ENCODE measurements around the gene RAB15. TPM values are rescaled to one million over a fixed set of nuclear protein-coding genes. Genes with fewer than 3 reads are reported as not detected.

Gene RAB15
- 10 to 100 TPM in 1 of 2 donors, 1 to 10 TPM in 1; 9.0 to 10.2 TPM for total RNA-seq
- 1 to 10 TPM; 4.1 to 8.1 TPM for polyA plus RNA-seq
- long read RNA-seq, donor 1, partial matches to known transcripts, result 0 of 17 reads
- long read RNA-seq, donor 1, other reads (novel, unspliced or antisense), result 17 of 17 reads
- long read RNA-seq, donor 2, partial matches to known transcripts, result 0 of 16 reads
- long read RNA-seq, donor 2, other reads (novel, unspliced or antisense), result 12 of 16 reads

- Histone ChIP-seq H3K27me3 (ENCODE audit: control insufficient read depth in 1 of 2, insufficient read depth in 2 of 2, low read length in 1 of 2) (no peaks in the 10 kb centered on the region), H3K36me3 (ENCODE audit: control insufficient read depth in 1 of 2, insufficient read depth in 2 of 2, low read length in 1 of 2) (no peaks in the 10 kb centered on the region), H3K27ac (ENCODE audit: low read depth in 1 of 2, low read length in 2 of 2) (no peak within 1 kb of the TSS), H3K4me3 (ENCODE audit: low read length in 2 of 2) (peak within 1 kb of the TSS; percentile 64 to 79), H3K4me1 (ENCODE audit: control insufficient read depth in 1 of 2, insufficient read depth in 2 of 2, low read length in 2 of 2) (peaks cover 0 to 3% of the 10 kb centered on the region in 2 donors), H3K9me3 (ENCODE audit: control insufficient read depth, low read length) (no peaks in the 10 kb centered on the region)
- ATAC-seq (ENCODE audit: low FRiP score), result peak; percentile 68
- intact Hi-C loops (cut with DNase I), result no loop called here
- peak; percentile 59 to 84 for DNase-seq
- 0 to 1% methylated on average over 41 to 96 of the region's 96 CpGs for WGBS, 2 donors
Observed at GRCh38 chr14:64971943-64972791, at the start of gene RAB15. RAB15 (minus strand) TSS chr14:64972336; CDS start chr14:64972076, 260 bp downstream.

- intact Hi-C loops (cut with DNase I), result no loop called here
- WGBS, 2 donors, result 51 to 53% methylated on average over 9 of the region's 9 CpGs
- Histone ChIP-seq H3K27me3 (ENCODE audit: control insufficient read depth in 1 of 2, insufficient read depth in 2 of 2, low read length in 1 of 2) (no peaks in the 10 kb centered on the region), H3K4me3 (ENCODE audit: low read length in 2 of 2) (no peak overlapping the region), H3K4me1 (ENCODE audit: control insufficient read depth in 1 of 2, insufficient read depth in 2 of 2, low read length in 2 of 2) (no peaks in the 10 kb centered on the region), H3K27ac (ENCODE audit: low read depth in 1 of 2, low read length in 2 of 2) (no peak overlapping the region), H3K36me3 (ENCODE audit: control insufficient read depth in 1 of 2, insufficient read depth in 2 of 2, low read length in 1 of 2) (peaks cover 0 to 2% of the 10 kb centered on the region in 2 donors), H3K9me3 (ENCODE audit: control insufficient read depth, low read length) (no peaks in the 10 kb centered on the region)
- DNase-seq (no peak), ATAC-seq (ENCODE audit: low FRiP score) (peak; percentile 87)
Observed at GRCh38 chr14:65019944-65020566, 47.9 kb upstream of the RAB15 start.

DNA sequence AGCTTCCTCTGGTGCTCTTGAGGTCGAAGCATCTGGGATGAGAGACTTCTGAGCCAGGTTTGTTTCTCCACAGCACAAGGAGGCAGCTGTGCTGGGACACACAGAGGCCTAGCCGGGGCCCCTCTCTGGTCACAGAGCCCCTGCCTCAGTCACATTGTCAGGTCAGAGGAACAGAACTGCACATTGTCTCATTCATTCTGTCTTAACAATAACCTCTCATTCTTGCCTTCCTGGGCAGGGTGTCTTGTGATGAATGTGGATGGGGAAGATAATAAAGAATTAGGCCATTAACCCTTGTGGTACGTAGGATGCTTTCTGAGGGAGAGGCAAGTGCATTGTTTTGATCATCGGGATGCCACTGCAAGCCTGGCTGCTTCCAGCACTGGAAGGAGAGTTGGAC, 44.3 kb upstream of the RAB15 start:
- Histone ChIP-seq H3K27me3 (ENCODE audit: control insufficient read depth in 1 of 2, insufficient read depth in 2 of 2, low read length in 1 of 2) (no peaks in the 10 kb centered on the region), H3K4me3 (ENCODE audit: low read length in 2 of 2) (no peak overlapping the region), H3K27ac (ENCODE audit: low read depth in 1 of 2, low read length in 2 of 2) (no peak overlapping the region), H3K4me1 (ENCODE audit: control insufficient read depth in 1 of 2, insufficient read depth in 2 of 2, low read length in 2 of 2) (no peaks in the 10 kb centered on the region), H3K36me3 (ENCODE audit: control insufficient read depth in 1 of 2, insufficient read depth in 2 of 2, low read length in 1 of 2) (peaks cover 2% of the 10 kb centered on the region in 2 donors), H3K9me3 (ENCODE audit: control insufficient read depth, low read length) (no peaks in the 10 kb centered on the region)
- intact Hi-C loops (cut with DNase I), result no loop called here
- no peak for DNase-seq
- 88 to 91% methylated on average over 4 of the region's 4 CpGs for WGBS, 2 donors
- no peak for ATAC-seq (ENCODE audit: low FRiP score)

DNA sequence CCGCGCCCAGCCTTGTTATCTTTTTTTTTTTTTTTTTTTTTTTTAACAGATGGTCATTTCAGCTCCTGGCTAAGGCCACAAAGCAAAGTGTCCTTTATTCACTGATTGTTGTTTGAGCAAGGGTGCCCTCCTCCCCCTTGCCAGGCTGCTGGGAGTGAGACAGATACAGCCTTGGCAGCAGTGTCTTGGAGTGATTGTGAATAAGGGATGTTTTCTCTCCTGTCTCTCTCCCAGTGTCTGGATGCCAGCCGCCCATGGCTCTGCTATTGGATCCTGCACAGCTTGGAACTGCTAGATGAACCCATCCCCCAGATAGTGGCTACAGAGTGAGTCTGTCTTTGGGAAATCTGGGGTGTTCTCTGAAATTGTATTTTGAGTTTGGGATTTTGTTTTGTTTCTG, 43.3 kb upstream of the RAB15 start:
- Histone ChIP-seq H3K4me1 (ENCODE audit: control insufficient read depth in 1 of 2, insufficient read depth in 2 of 2, low read length in 2 of 2) (no peaks in the 10 kb centered on the region), H3K36me3 (ENCODE audit: control insufficient read depth in 1 of 2, insufficient read depth in 2 of 2, low read length in 1 of 2) (peaks cover 2% of the 10 kb centered on the region in 2 donors), H3K4me3 (ENCODE audit: low read length in 2 of 2) (no peak overlapping the region), H3K27ac (ENCODE audit: low read depth in 1 of 2, low read length in 2 of 2) (no peak overlapping the region), H3K27me3 (ENCODE audit: control insufficient read depth in 1 of 2, insufficient read depth in 2 of 2, low read length in 1 of 2) (no peaks in the 10 kb centered on the region), H3K9me3 (ENCODE audit: control insufficient read depth, low read length) (no peaks in the 10 kb centered on the region)
- ATAC-seq (ENCODE audit: low FRiP score) (no peak), DNase-seq (no peak)
- intact Hi-C loops (cut with DNase I), result no loop called here
- 85 to 91% methylated on average over 3 of the region's 3 CpGs for WGBS, 2 donors

GRCh38 chr14:65012353-65012752, 40.2 kb upstream of the RAB15 start:
- ATAC-seq (ENCODE audit: low FRiP score), result no peak
- peaks cover 4 to 8% of the 10 kb centered on the region in 2 donors for H3K36me3 ChIP-seq (ENCODE audit: control insufficient read depth in 1 of 2, insufficient read depth in 2 of 2, low read length in 1 of 2)

GRCh38 chr14:65011538-65011937, 39.4 kb upstream of the RAB15 start:
- H3K9me3 ChIP-seq (ENCODE audit: control insufficient read depth, low read length), result no peaks in the 10 kb centered on the region
- no peak overlapping the region for H3K4me3 ChIP-seq (ENCODE audit: low read length in 2 of 2)
- H3K36me3 ChIP-seq (ENCODE audit: control insufficient read depth in 1 of 2, insufficient read depth in 2 of 2, low read length in 1 of 2), result peaks cover 4 to 8% of the 10 kb centered on the region in 2 donors
- 87 to 89% methylated on average over 10 of the region's 10 CpGs for WGBS, 2 donors
- no peaks in the 10 kb centered on the region for H3K27me3 ChIP-seq (ENCODE audit: control insufficient read depth in 1 of 2, insufficient read depth in 2 of 2, low read length in 1 of 2)
- ATAC-seq (ENCODE audit: low FRiP score) (no peak), DNase-seq (no peak)
- no peak overlapping the region for H3K27ac ChIP-seq (ENCODE audit: low read depth in 1 of 2, low read length in 2 of 2)
- intact Hi-C loops (cut with DNase I), result no loop called here
- no peaks in the 10 kb centered on the region for H3K4me1 ChIP-seq (ENCODE audit: control insufficient read depth in 1 of 2, insufficient read depth in 2 of 2, low read length in 2 of 2)

More at GRCh38 chr14:65012353-65012752, 40.2 kb upstream of the RAB15 start:
- intact Hi-C loops (cut with DNase I), result no loop called here
- Histone ChIP-seq H3K9me3 (ENCODE audit: control insufficient read depth, low read length) (no peaks in the 10 kb centered on the region), H3K4me1 (ENCODE audit: control insufficient read depth in 1 of 2, insufficient read depth in 2 of 2, low read length in 2 of 2) (no peaks in the 10 kb centered on the region), H3K27ac (ENCODE audit: low read depth in 1 of 2, low read length in 2 of 2) (no peak overlapping the region), H3K27me3 (ENCODE audit: control insufficient read depth in 1 of 2, insufficient read depth in 2 of 2, low read length in 1 of 2) (no peaks in the 10 kb centered on the region), H3K4me3 (ENCODE audit: low read length in 2 of 2) (no peak overlapping the region)
- DNase-seq, result no peak
- WGBS, 2 donors, result 75 to 76% methylated on average over 4 of the region's 4 CpGs

DNA sequence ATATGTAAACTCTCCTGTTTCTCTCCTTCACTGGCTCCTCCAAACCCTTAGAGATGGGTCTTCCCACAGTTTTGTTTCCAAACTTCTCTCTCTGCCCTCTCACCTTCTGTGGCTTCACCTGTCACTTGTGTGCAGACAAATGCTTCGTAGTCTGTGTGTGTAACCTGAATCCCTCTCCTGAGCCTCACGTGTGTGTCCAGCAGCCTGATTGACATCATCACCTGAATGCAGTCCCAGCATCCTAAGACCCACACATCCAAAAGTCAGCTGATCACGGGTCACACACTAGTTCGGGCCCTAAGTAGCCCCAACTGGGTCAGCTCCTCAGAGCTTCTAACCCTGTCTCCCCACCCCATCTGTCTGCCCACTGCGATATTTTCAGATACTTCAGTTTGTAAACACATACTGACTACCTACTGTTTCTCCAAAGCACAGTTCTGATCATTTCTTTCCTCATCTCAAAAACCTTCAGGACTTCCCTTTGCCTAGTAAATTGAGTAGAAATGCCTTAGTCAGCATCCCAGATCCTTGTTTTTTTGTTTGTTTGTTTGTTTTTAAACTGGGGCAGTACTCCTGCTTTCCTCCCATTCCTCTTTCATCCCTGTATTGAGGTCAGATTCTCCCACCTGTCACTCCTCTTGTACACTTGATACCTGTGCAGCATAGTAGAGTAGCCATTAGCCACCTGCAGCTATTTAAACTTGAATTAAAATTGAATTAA, 38.2 kb upstream of the RAB15 start:
- Histone ChIP-seq H3K4me1 (ENCODE audit: control insufficient read depth in 1 of 2, insufficient read depth in 2 of 2, low read length in 2 of 2) (no peaks in the 10 kb centered on the region), H3K27me3 (ENCODE audit: control insufficient read depth in 1 of 2, insufficient read depth in 2 of 2, low read length in 1 of 2) (no peaks in the 10 kb centered on the region), H3K4me3 (ENCODE audit: low read length in 2 of 2) (no peak overlapping the region), H3K36me3 (ENCODE audit: control insufficient read depth in 1 of 2, insufficient read depth in 2 of 2, low read length in 1 of 2) (peaks cover 4 to 6% of the 10 kb centered on the region in 2 donors), H3K27ac (ENCODE audit: low read depth in 1 of 2, low read length in 2 of 2) (no peak overlapping the region), H3K9me3 (ENCODE audit: control insufficient read depth, low read length) (no peaks in the 10 kb centered on the region)
- ATAC-seq (ENCODE audit: low FRiP score) (no peak), DNase-seq (no peak)
- WGBS, 2 donors, result 86 to 87% methylated on average over 5 of the region's 5 CpGs
- intact Hi-C loops (cut with DNase I), result no loop called here

- Histone ChIP-seq H3K27me3 (ENCODE audit: control insufficient read depth in 1 of 2, insufficient read depth in 2 of 2, low read length in 1 of 2) (no peaks in the 10 kb centered on the region), H3K36me3 (ENCODE audit: control insufficient read depth in 1 of 2, insufficient read depth in 2 of 2, low read length in 1 of 2) (peaks cover 4 to 6% of the 10 kb centered on the region in 2 donors), H3K4me1 (ENCODE audit: control insufficient read depth in 1 of 2, insufficient read depth in 2 of 2, low read length in 2 of 2) (no peaks in the 10 kb centered on the region), H3K4me3 (ENCODE audit: low read length in 2 of 2) (no peak overlapping the region), H3K9me3 (ENCODE audit: control insufficient read depth, low read length) (no peaks in the 10 kb centered on the region), H3K27ac (ENCODE audit: low read depth in 1 of 2, low read length in 2 of 2) (no peak overlapping the region)
- intact Hi-C loops (cut with DNase I), result no loop called here
- DNase-seq (no peak), ATAC-seq (ENCODE audit: low FRiP score) (no peak)
- WGBS, 2 donors, result 88 to 93% methylated on average over 1 of the region's 1 CpG
Observed at GRCh38 chr14:65007202-65007601, 35.1 kb upstream of the RAB15 start.

Measured in aorta (tissue), 5 donors.